Endometrium (tissue), 2 donors: ENCODE data around the gene NPB.

Experiments used
- FAIRE-seq: peaks from 2 replicates; lab custom pipeline; 2012; peaks lifted over from hg19 to GRCh38; lab: Jason Lieb, UNC
- donor health status: control.
- donor health status: control.

Gene NPB

DNA sequence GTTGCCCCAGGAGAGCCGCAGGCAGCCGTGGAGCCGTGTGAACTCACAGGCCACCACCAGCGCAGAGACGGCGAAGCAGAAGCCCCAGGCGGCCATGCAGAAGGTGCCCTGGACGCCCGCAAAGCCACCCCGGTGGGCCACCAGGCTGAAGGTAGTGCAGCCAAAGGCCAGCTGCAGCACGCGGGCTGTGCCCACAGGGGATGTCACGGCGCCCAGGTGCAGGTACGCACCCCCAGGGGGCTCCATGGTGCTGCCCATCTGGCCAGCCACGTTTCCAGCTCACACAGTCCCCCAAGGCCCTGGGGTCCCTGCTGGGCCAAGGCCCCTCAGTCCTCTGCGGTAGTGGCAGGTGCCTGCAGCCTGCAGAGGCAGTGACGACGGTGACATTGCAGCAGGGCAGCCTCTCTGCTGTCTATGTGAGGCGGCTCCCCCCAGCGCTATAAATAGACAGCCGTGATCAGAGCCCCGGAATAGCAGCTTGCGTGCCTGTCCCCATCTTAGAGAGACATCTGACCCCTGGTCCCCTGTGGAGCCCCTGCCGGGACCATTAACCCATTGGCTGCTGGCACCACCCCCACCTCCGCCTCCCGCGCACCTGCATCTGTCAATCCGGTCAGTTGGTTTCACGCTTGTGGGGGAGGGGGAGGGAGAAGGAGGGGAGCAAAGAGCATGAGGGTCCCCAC lies 39.6 kb downstream of the NPB start:
- FAIRE-seq, result no peak

GRCh38 chr17:81942167-81942553 lies 40.1 kb downstream of the NPB start:
- no peak for FAIRE-seq

DNA sequence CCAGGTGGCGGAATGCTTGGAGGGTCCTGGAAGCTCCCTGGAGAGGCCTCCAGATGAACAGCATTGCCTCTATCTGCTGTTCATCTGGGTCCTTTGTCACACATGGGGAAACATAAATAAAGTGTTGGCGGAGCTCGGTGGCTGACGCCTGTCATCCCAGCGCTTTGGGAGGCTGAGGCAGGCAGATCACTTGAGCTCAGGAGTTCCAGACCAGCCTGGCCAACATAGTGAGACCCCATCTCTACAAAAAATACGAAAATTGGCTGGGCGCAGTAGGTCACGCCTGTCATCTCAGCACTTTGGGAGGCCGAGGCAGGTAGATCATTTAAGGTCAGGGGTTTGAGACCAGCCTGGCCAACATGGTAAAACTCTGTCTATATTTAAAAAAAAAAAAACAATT lies 42.8 kb downstream of the NPB start:
- FAIRE-seq, result no peak

DNA sequence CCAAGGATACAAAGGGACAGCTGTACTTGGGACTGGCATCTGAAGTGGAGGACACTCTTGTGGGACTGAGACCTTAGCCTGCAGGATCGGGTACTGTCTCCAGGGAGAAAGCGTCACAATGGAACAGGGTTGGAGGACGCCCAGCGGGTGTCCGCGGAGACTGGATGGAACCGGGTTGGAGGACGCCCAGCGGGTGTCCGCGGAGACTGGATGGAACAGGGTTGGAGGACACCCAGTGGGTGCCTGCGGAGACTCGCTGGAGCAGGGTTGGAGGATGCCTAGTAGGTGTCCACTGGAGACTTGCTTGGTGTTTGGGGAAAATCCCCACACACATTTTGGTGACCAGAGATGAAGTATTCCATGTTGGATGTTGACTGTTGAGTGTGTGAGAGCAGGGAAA lies 45.2 kb downstream of the NPB start, which contains the start of gene MYADML2:
MYADML2 (minus strand) TSS at position 45 of the 400 bp plus-strand sequence. CDS start 5,492 bp downstream, outside the sequence.
- no peak for FAIRE-seq

GRCh38 chr17:81948635-81949378 lies 46.8 kb downstream of the NPB start:
- no peak for FAIRE-seq

GRCh38 chr17:81950501-81950900 lies 48.5 kb downstream of the NPB start:
- no peak for FAIRE-seq

- FAIRE-seq, result no peak
These were observed 50.0 kb downstream of the NPB start for GRCh38 chr17:81951785-81952684.
